Superior temporal gyrus (tissue), 1 donor: ENCODE data around the gene C9orf78.
A peak's percentile ranks its signal among the peaks of the same experiment; 100 is the strongest.

Experiments used
- DNase-seq: peaks from one replicate; pipeline ENCODE4 v3.0.0-alpha.2; 2016; ENCODE audit errors: extremely low spot score

Gene C9orf78

DNA sequence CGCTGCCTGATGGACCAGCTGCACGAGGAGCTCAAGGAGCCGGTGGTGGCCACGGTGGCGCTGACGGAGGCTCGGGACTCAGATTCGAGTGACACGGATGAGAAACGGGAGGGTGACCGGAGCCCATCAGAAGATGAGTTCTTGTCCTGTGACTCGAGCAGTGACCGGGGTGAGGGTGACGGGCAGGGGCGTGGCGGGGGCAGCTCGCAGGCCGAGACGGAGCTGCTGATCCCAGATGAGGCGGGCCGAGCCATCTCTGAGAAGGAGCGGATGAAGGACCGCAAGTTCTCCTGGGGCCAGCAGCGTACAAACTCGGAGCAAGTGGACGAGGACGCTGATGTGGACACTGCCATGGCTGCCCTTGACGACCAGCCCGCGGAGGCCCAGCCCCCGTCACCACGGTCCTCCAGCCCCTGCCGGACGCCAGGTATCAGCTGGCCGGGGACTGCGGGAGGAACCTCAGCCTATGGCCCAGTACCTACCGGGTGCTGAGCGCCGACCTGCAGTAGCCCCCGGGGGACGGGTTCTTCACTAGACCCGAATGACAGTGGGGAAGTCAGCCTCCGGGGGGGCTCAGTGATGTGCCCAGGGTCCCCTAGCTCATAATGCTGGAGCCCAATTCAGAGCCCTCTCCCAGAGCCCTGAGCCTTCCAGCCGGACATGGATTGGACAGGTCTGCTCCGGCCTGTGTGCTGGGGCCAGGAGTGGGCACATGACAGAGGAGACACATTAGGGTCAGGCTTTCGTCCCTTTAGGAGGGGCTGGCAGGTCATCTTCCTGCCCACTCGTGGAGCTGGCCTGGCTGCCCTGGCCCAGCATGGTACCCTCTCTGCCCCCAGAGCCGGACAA is 33.2 kb upstream of the C9orf78 start:
- DNase-seq = no peak

- DNase-seq = no peak
These were observed 32.3 kb upstream of the C9orf78 start for GRCh38 chr9:129867136-129868022.

GRCh38 chr9:129866394-129867135 is 31.5 kb upstream of the C9orf78 start:
- DNase-seq = peak; percentile 29

GRCh38 chr9:129865668-129866320 is 30.7 kb upstream of the C9orf78 start:
- no peak for DNase-seq

DNA sequence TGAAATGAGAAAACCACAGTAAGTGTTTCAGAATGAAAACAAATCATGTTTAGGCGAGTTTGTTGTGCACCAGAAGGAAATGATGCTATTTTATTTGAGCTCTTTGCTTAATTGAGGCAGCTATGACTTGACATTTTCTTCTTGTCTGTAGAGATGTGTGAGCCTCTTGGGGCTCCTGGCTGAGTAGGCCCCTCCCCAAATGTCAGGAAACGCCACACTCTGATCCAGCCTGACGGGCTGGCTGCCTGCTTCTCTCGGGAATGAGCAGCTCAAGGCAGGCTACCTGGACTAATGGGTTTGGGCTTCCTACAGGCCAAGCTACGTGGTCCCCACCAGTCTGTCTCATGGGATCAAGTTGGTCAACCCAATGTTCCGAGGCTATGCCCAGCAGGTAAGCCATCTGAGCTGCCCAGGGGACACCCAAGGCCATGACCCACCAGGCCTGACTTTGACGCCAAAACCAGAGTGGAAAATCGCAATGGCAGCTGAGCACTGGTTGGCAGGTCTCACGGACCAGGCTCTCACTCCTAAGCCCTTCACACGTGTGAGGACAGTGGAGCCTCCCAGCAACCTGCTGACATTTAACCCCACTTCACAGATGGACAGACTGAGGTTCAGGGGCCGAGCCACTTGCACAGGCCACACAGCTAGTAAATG is 30.0 kb upstream of the C9orf78 start:
- DNase-seq = no peak

GRCh38 chr9:129863059-129863690 is 28.1 kb upstream of the C9orf78 start:
- no peak for DNase-seq

DNA sequence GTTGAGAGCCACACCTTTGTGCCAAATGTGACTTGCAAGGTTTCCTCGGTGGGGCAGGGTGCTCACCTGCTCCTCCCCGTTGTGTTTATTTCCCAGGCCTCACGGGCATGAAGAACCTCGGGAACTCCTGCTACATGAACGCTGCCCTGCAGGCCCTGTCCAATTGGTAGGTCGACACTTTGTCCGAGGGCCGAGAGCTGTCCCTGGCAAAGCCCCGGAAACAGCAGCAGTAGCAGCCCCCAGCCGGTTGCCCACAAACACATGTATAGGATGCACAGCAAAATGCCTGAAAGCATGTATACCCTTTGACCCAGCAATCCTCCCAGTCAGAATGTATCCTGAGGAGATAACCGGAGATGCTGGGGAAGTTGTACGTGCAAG is 26.4 kb upstream of the C9orf78 start:
- DNase-seq = no peak

DNA sequence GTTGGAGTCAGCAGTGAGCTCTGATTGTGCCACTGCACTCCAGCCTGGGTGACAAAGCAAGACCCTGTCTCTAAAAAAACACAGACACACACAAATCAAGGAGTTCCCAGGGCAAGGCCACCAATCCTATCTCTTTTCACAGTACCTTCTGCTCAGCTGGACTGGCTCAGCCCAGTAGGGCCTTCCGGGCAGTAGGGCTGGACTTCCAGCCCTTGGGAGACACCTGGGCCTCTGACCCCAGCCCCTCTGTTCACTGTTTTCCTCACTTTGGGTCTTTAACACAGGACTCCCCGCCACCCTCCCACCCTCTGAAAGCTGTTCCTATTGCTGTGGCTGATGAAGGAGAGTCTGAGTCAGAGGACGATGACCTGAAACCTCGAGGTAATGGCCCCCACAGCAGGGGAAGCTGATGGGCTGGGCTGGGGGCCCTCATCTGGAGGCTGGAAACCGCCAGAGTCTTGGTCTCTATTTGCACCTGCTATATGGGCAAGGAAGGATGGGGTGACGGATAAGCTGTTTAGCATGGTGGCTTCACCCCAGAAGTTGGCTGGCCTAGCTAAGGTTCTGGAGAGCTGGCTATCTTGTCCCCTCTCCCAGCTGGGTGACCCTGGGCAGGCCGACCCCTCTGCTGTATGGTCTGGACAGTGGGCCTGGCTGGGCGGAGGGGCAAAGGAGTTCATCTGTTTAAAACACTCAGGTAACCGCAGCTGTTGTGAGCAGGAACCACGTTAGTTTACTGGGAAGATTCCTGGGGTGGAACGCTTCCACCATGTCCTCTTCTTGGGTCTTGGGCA is 25.8 kb upstream of the C9orf78 start:
- DNase-seq = no peak

DNA sequence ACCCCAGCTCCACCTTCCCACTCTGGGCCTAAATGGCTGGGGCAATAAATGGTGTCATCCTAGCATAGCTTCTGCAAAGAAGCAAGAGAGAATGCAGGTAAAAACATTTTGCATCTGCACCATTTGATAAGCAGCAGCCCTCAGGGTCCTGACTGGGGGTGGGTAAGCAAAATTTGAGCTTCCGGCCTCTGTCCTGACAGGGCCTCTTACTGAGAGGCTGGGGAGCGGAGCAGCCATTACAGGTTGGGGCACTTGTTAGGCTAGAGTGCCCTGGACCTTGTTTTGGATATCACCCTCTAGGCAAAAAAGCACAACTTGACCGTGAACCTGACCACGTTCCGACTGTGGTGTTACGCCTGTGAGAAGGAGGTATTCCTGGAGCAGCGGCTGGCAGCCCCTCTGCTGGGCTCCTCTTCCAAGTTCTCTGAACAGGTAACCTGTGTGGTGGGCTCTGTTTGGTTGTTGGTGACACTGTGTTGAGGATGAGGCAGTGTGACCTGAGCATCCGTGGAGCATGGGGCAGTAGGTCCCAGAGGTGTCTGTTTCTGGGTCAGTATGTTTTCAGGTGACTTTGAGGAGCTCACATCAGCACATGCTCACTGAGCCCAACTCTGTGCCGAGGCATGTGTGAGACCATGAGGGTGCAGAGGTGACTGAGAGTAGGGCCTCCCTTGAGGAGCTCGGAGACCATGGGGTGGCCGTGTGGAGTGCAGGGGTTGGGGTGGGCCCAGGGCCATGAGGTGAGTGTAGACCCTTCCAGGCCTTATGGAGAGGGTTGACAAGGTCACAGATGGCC is 23.3 kb upstream of the C9orf78 start:
- no peak for DNase-seq

DNA sequence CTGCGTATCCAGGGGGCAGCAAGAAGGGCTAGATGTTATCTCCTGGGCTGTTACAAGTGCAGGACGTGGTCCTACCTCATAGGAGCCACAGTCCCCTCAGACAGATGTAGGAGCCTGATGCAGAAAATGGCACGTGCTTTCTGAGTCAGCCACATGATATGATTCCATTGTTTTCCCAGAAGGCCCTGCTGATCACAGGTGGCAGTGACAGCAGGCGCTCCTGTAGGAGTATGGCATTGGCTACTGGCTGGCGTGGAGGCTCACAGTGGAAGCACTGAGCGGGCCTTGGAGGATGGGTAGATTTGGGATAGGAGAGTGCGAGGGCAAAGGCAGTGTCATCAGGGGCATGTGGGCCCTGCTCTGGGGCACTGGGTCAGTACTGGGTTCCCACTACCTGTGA is 22.1 kb upstream of the C9orf78 start:
- DNase-seq = no peak

- no peak for DNase-seq
These were observed 19.6 kb upstream of the C9orf78 start for GRCh38 chr9:129854588-129855110.

GRCh38 chr9:129853614-129854013 is 18.5 kb upstream of the C9orf78 start:
- no peak for DNase-seq

- no peak for DNase-seq
These were observed 17.5 kb upstream of the C9orf78 start for GRCh38 chr9:129852579-129852978.

DNA sequence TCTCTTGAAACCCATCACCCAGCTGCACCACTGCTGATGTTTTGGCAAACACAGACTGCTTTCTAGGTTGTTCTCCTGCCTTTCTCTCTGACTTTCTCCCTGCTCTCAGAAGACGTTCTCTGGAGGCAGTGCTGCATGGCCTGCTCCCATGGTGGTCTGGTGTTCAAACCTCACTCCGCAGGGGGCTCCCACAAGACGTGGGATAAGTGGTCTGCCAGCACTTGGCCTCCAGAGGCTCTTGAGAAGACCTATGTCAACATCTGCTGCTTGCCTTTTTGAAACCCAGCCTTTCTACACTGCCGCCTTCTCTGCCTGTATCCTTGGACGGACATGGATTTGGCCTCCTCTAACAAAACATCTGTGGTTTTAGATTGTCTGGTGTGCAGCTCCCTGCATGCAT is 16.7 kb upstream of the C9orf78 start:
- DNase-seq = no peak

- DNase-seq = no peak
These were observed 15.9 kb upstream of the C9orf78 start for GRCh38 chr9:129850821-129851550.

DNA sequence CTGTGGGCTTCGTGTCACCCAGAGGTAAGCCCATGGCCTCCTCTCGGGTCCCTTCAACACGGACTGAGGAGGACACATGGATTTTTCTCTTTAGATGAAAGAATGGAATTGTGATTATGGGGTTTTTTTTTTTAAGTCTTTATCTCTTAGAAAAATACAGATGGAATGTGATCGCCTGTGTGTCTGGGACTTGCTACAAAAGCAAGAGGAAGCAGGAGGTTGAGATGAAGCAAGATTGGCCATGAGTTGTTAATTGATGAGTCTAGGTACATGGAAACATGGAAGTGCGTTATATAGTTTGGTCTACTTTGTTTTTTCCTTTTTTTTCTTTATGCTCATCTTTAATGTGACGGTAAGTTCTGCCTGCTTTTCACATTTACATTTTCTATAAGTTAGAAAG is 14.8 kb upstream of the C9orf78 start:
- no peak for DNase-seq

DNA sequence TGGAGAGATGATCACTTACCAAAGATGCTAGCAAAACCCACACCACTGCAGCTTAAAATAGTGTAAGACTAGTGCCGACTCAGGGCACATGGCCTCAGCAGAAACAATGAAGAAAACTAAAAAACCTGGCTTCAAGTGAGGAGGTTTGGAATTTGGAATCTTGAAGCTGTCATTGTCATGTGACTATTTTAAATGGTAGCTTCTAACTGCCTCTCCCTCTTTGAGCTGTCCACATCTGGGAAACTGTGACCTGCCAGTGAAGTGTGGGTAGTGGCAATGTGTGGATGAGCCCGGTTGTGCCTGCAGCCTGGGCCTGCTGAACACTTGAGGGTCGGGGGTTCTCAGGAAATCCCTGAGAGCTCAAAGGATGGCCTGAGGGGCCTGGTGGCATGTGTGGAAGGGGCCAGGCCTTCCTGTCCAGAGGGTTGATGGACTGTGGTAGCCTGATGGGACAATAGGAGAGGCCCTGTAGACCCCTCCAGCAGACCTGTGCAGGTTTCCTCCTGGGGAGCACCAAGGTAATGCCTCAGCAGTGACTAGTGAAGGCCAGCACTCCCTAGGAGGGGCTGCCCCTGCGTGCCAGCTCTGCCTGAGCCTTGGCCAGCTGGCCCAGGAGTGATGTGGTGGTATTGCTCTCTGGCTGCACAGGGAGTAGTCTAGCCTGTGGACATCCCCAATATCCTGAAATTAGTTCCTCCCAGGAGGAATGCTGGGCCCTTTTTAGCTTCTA is 13.8 kb upstream of the C9orf78 start:
- no peak for DNase-seq
